Limb (tissue), 2 donors: ENCODE measurements around the gene FYN.
"Not testable (repeated sequence)": the region's sequence is repeated elsewhere in the genome, so short reads cannot be mapped to it uniquely, and the experiment has no call there.

Source experiments
- DNase-seq, 2 donors: peaks; one replicate each; pipeline ENCODE4 v3.0.0-alpha.2; 2016; ENCODE audit errors: extremely low spot score in 2 of 2

Gene FYN

DNA sequence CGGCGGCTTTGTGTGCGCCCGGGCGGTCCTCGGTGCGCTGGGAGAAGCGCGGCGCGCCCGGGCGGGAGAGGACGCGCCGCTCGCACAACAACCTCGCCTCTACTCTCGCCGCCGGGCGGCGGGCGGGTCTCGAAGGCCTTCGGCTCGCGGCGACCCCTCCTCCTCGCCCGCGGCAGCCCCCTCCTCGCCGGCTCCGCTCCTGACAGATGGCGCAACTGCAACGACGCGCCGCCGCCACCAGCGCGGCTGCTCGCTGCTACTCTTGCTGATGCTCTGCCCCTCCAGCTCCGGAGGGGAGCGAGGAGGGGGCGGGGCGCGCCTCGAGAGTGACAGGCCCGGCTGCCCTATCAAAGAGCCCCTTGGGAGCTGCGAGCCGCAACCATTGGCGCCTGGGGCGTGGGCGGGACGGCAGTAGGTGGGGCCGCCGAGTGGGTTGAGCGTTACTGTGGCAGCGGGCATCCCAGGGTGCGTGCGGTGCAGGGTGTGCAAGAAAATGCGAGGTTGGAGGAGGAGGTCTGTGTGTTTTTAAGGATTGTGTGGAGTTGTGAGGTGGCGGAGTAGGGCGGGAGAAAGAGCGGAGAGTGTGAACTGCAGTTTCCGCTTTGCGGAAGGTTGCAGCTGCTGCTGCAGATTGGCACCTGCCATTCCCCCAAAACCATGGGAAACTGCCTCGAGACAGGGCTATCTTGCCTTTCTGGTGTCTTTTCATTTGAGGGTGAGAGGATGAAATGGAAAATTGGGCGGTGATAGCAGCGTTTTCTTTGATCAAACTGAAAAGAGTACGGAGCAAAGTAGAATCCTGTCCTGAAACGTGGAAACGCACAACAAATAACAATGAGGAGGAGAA is at the start of gene FYN:
Gene FYN, minus strand, starts transcription at position 275 of the 847 bp plus-strand sequence. CDS start 153,401 bp downstream, outside the sequence.
- DNase-seq: peak; percentile 97 to 100

DNA sequence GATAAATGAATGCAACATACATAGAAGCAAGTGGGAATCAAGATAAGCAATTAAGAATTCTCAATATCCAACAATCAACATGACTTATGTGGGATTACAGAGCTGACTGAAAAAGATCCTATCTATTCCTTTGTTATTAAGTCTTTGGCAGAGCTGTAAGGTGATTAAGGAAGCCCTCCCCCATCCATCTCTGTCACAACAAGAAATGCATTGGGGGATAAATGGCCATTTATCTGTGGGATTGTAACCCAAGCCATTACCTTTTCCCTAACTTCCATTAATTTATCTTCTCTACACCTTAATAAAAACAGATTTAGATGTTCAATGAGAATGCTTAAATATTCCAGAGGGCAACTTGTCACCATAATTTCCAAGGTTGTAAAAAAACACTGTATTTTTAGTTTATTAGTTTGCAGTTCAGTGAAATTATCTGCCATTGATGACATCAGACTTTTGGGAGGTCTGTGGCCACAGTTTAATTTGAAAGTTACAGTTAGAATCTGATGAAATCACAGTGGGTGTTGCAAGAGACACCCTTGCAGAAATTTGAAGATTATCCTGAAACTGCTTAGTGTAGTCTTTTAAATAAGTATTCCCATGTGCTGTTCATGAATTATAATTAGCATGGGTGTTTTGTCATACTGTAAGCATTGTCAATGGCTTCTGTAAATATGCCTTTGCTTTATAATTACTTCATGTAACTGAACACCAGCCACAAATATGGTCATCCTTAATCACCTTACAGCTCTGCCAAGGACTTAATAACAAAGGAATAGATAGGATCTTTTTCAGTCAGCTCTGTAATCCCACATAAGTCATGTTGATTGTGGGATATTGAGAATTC is 49.4 kb upstream of the FYN start:
- no peak for DNase-seq

- DNase-seq: no peak
Measured at GRCh38 chr6:111921103-111921502, 47.9 kb upstream of the FYN start.

DNA sequence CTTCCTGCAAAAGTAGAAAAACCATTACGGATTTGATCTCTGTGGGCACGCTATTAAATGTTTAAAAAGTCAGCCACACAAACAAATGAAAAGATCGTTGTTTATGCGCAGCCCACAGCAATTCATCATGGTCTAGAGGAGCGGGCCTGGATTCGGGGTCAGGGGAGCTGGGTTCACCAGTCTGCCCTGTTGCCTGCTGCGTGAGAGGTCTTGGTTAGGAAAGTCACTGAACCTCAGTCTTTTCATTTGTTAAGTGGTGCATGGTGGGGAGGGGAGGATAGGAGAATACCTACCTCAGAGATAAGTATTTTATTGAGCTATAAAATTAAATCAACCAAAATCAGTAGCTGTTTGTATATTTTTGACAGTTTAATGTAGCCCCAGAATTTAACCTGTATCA is 47.3 kb upstream of the FYN start:
- DNase-seq: no peak

- peak in 1 of 2 donors; percentile 36 for DNase-seq
Measured at GRCh38 chr6:111918825-111919224, 45.6 kb upstream of the FYN start.

DNA sequence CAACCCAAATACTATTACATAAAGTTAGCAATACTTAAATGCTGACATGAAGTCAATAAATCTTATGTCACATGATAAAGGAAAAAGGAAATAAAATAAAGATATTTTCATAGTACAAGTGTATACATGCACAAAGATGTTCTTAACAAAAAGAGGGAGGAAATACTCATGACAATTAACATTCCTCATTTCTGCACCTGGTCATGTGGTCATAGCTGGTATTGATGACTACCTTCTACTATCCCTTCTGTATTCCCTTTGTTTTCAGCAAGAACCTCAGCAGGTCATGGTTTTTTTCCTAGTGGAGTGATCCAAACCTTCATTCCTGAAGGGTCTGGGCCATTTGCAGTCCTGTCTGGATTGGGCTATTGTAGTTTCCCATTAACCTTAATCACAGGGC is 43.5 kb upstream of the FYN start:
- no peak for DNase-seq

DNA sequence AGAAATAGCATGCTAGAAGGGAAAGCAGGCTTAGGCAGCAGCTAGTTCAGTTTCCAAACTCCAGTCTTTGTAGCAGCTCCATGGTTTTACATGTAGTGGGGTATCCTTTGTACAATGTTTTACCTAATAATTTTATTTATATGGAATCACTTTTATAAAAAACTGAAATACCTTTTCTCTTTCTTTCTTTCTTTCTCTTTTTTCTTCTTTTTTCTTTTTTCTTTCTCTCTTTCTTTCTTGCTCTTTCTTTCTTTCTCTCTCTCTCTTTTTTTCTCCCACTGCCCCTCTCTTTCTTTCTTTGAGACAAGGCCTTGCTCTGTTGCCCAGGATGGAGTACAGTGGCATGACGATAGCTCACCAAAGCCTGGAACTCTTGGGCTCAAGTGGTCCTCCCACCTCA is 41.4 kb upstream of the FYN start:
- DNase-seq: no peak

- no peak for DNase-seq
Measured at GRCh38 chr6:111912904-111913303, 39.7 kb upstream of the FYN start.

DNA sequence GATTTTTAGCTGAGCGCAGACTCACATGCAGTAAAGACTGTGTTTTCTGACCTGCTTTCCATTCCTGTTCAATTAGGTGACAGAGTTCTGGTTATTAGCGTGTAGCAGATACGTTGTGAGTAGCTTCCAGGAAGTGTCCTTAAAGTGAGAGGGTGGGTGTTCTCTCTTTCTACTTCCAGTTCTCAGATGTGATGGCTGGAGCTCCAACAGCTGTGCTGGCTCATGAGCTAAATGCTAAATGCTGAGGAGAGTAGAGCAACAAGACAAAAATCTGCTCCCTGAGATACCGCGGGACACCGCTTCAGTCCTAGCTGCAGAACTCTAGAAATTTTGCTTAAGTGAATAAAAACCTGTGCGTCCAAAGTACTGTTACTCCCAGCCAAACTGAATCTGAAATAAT is 38.2 kb upstream of the FYN start:
- no peak for DNase-seq

- DNase-seq: no peak
Measured at GRCh38 chr6:111909238-111909637, 36.0 kb upstream of the FYN start.

GRCh38 chr6:111908365-111908764 is 35.1 kb upstream of the FYN start:
- not testable (repeated sequence) for DNase-seq

GRCh38 chr6:111900735-111901134 is 27.5 kb upstream of the FYN start:
- no peak for DNase-seq

- no peak for DNase-seq
Measured at GRCh38 chr6:111899531-111899930, 26.3 kb upstream of the FYN start.

- no peak for DNase-seq
Measured at GRCh38 chr6:111898452-111898851, 25.2 kb upstream of the FYN start.

GRCh38 chr6:111894951-111895350 is 21.7 kb upstream of the FYN start:
- DNase-seq: no peak

GRCh38 chr6:111894272-111894671 is 21.0 kb upstream of the FYN start:
- no peak for DNase-seq

- DNase-seq: no peak
Measured at GRCh38 chr6:111892431-111892830, 19.2 kb upstream of the FYN start.

GRCh38 chr6:111890988-111891387 is 17.7 kb upstream of the FYN start:
- no peak for DNase-seq

DNA sequence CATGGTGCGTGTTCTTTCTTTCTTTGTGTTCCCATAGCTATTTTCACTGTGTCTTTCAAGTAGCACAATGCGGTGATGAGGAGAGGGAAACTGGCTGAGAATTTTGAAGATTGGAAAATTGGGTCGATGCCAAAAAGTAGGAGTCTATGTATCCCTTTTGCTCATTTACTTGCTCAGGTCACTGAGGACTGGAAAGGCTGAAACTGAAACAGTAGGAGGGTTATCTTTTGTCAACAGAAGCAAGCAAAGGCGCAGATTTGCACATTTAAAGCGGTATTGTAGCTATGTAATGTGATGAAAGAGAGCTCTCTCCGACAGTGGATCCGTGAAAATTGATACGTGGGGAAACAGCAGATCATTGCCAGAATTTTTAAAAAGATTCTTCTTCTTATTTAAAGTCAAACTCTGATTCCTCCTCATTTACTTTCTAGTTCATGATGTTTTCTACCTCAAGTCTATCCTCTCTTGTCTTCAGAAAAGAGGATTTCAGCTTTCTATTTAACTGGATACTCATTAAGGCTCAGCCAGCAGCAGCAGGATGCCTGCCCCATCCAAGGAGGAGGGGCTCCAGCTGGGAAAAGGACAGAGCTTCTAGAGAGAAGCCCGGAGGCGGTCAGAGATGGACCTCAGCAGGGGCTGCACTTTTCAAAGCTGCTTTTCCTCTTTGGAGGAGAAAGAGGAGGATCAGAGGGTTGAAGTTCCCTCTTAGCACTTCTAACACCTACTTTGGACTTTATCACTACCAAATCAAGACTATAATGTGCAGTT is 15.9 kb upstream of the FYN start:
- DNase-seq: peak; percentile 24 to 48

- not testable (repeated sequence) for DNase-seq
Measured at GRCh38 chr6:111886793-111887192, 13.5 kb upstream of the FYN start.

GRCh38 chr6:111885373-111886027 is 12.2 kb upstream of the FYN start:
- no peak for DNase-seq
